PFSK-1 (cell line): Measurements from ENCODE around the gene COA1.

Source experiments
- POLR2AphosphoS5 ChIP-seq: IDR thresholded peaks from 2 replicates; pipeline ENCODE4 v1.6.1; 2012; ENCODE audit warnings: low read depth, mild to moderate bottlenecking, control low read depth, low read length, moderate library complexity
- REST ChIP-seq, 2 experiments: IDR thresholded peaks; 2 replicates each; pipeline versions ENCODE4 v1.6.1 to v1.8.0; 2011 to 2012; ENCODE audit warnings: low read depth in 2 of 2, low read length in 2 of 2, control low read depth in 1 of 2, inconsistent platforms in 1 of 2, mild to moderate bottlenecking in 1 of 2, moderate library complexity in 1 of 2; ENCODE audit not compliant: insufficient read depth in 1 of 2
- SIN3A ChIP-seq: IDR thresholded peaks from 2 replicates; pipeline ENCODE4 v1.6.1; 2012; ENCODE audit warnings: mild to moderate bottlenecking, low read length, moderate library complexity, borderline replicate concordance; ENCODE audit not compliant: insufficient read depth
- TAF1 ChIP-seq: IDR thresholded peaks from 2 replicates; pipeline ENCODE4 v1.6.1; 2012; ENCODE audit warnings: low read length, control low read depth, borderline replicate concordance; ENCODE audit not compliant: insufficient read depth

DNA sequence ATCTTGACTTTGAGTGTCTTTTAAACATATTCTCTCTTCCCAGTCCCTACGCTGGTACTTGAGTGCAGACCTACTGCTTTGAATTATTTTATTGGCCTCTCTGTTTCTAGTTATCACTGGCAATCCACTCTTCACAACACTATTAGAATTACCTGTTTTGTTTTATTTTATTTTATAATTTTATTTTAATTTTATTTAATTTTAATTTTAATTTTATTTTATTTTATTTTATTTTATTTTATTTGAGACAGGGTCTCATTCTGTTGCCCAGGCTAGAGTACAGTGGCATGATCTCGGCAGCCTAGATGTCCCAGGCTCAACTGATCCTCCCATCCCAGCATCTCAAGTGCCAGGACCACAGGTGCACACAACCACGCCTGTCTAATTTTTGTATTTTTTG, 139.6 kb downstream of the COA1 start:
- no peak for TF ChIP-seq TAF1
- no peak for TF ChIP-seq POLR2AphosphoS5
- TF ChIP-seq SIN3A, result no peak
- no peak for TF ChIP-seq REST (IDR thresholded peaks at IDR 0.05; ENCODE audit: insufficient read depth in 1 of 2, low read depth in 2 of 2, low read length in 2 of 2)
